Naive thymus-derived CD4-positive, alpha-beta T cell (primary cell): ENCODE measurements around the gene CENPM. TPM values are rescaled to one million over a fixed set of nuclear protein-coding genes. Genes with fewer than 3 reads are reported as not detected.
A peak's percentile ranks its signal among the peaks of the same experiment; 100 is the strongest.

Experiments used
- ATAC-seq: fragments of 150-1000 bp; cut with Tn5 transposase; 2 replicates; pipeline ENCODE4 v1.10.0; 2021; ENCODE audit warnings: mild to moderate bottlenecking, moderate library complexity
- CTCF ChIA-PET: fragments of 350-600 bp; sonication (Branson Sonifier 250); formaldehyde crosslinking; loops from one replicate; lab custom pipeline; 2021; ENCODE audit warnings: antibody characterized with exemption; lab: Charles Lee
- POLR2A ChIA-PET: fragments of 350-600 bp; sonication (Branson Sonifier 250); formaldehyde crosslinking; loops from one replicate; lab custom pipeline; 2021; ENCODE audit warnings: antibody characterized with exemption, inconsistent platforms; lab: Charles Lee
- DNase-seq, 9 donors: peaks; one replicate each; pipeline versions ENCODE4 v3.0.0 to v3.0.0-alpha.2; 2020 to 2022; ENCODE audit warnings: mixed read lengths in 1 of 9
- H3K27ac ChIP-seq: one replicate; pipeline ENCODE4 v1.7.0; 2013; ENCODE audit warnings: mild to moderate bottlenecking, low read depth, low read length, moderate library complexity
- H3K27me3 ChIP-seq, 2 donors: one replicate each; pipeline ENCODE4 v1.7.0; 2013; ENCODE audit warnings: low read length in 2 of 2, mild to moderate bottlenecking in 2 of 2, moderate library complexity in 2 of 2; ENCODE audit not compliant: control insufficient read depth in 2 of 2, insufficient read depth in 2 of 2
- H3K36me3 ChIP-seq, 3 experiments: 1 replicate in 2 of 3; 2 replicates in 1 of 3; pipeline ENCODE4 v1.7.0; 2013; ENCODE audit warnings: low read length in 3 of 3, mild to moderate bottlenecking in 3 of 3, moderate library complexity in 1 of 3; ENCODE audit not compliant: insufficient read depth in 3 of 3, control insufficient read depth in 2 of 3
- H3K4me1 ChIP-seq, 2 donors: one replicate each; pipeline ENCODE4 v1.7.0; 2013; ENCODE audit warnings: low read length in 2 of 2, mild to moderate bottlenecking in 2 of 2, moderate library complexity in 1 of 2; ENCODE audit not compliant: control insufficient read depth in 2 of 2, insufficient read depth in 2 of 2
- H3K4me3 ChIP-seq: 2 replicates; pipeline ENCODE4 v1.7.0; 2013; ENCODE audit warnings: mild to moderate bottlenecking, low read length
- H3K9me3 ChIP-seq, 3 experiments: 1 replicate in 2 of 3; 2 replicates in 1 of 3; pipeline ENCODE4 v1.7.0; 2013; ENCODE audit warnings: low read length in 3 of 3; ENCODE audit not compliant: control insufficient read depth in 2 of 3
- H3K27ac Mint-ChIP-seq, 9 donors: one replicate each; pipeline ENCODE4 v1.8.0; 2020 to 2022; ENCODE audit warnings: mixed read lengths in 9 of 9, mild to moderate bottlenecking in 8 of 9, moderate library complexity in 5 of 9, inconsistent platforms in 2 of 9
- H3K27me3 Mint-ChIP-seq, 5 donors: one replicate each; pipeline ENCODE4 v1.8.0; 2021 to 2022; ENCODE audit warnings: mixed read lengths in 5 of 5, mild to moderate bottlenecking in 1 of 5
- H3K36me3 Mint-ChIP-seq, 5 donors: one replicate each; pipeline ENCODE4 v1.8.0; 2020 to 2022; ENCODE audit warnings: mixed read lengths in 5 of 5, mild to moderate bottlenecking in 3 of 5, inconsistent platforms in 1 of 5
- H3K4me1 Mint-ChIP-seq, 7 donors: one replicate each; pipeline ENCODE4 v1.8.0; 2020 to 2022; ENCODE audit warnings: mixed read lengths in 7 of 7, mild to moderate bottlenecking in 3 of 7, inconsistent platforms in 1 of 7
- H3K4me3 Mint-ChIP-seq, 10 donors: one replicate each; pipeline ENCODE4 v1.8.0; 2020 to 2022; ENCODE audit warnings: mild to moderate bottlenecking in 10 of 10, mixed read lengths in 10 of 10, moderate library complexity in 6 of 10, inconsistent platforms in 2 of 10
- H3K9me3 Mint-ChIP-seq, 11 donors: one replicate each; pipeline ENCODE4 v1.8.0; 2020 to 2022; ENCODE audit warnings: mixed read lengths in 11 of 11, mild to moderate bottlenecking in 4 of 11, inconsistent platforms in 1 of 11, moderate library complexity in 1 of 11
- intact Hi-C, 2 donors: fragments of 100-400 bp; cut with micrococcal nuclease; formaldehyde crosslinking; loops; one replicate each; pipeline ENCODE4 v1.15.1; 2023
- polyA plus RNA-seq, 2 donors: library from polyadenylated mRNA; unstranded; fragments of 300-500 nt; fragmentation: Illumina TruSeq; gene quantifications; one replicate each; pipeline ENCODE4 v1.2.3, GENCODE V29; 2021
- total RNA-seq, 6 experiments: library from RNA in 5 of 6; stranded (reverse) in 5 of 6; gene quantifications; 1 replicate in 5 of 6; 2 replicates in 1 of 6; pipeline ENCODE4 v1.2.3 and lab custom pipeline; 2021 to 2026

The CENPM gene
- total and polyA plus RNA-seq, 7 experiments from 2014 or later = 2.3 to 51.1 (median 8.1) TPM

GRCh38 chr22:41935509-41935908 is 11.4 kb downstream of the CENPM start:
- DNase-seq (no peak), ATAC-seq (no peak)
- Histone ChIP-seq H3K36me3 (no peaks in the 10 kb centered on the region), H3K9me3 (no peaks in the 10 kb centered on the region), H3K27ac (no peak overlapping the region), H3K4me1 (peaks cover 13 to 20% of the 10 kb centered on the region in 2 donors), H3K27me3 (no peaks in the 10 kb centered on the region), H3K4me3 (no peak overlapping the region)
- peaks cover 0 to 9% (median 0%) of the 10 kb centered on the region in 5 donors for H3K36me3 Mint-ChIP-seq
- H3K4me3 Mint-ChIP-seq = no peak overlapping the region
- intact Hi-C loops = no loop called here
- ChIA-PET CTCF (interaction anchor here (0.6 kb wide), 1 partner anchor 238 kb away, joined by 3 read pairs; no protein-coding TSS in a partner anchor), POLR2A (no interaction called here)
- H3K9me3 Mint-ChIP-seq = peaks cover 0 to 9% (median 0%) of the 10 kb centered on the region in 11 donors
- peaks cover 14 to 23% (median 19%) of the 10 kb centered on the region in 7 donors for H3K4me1 Mint-ChIP-seq
- peaks cover 0 to 2% (median 0%) of the 10 kb centered on the region in 5 donors for H3K27me3 Mint-ChIP-seq
- no peak overlapping the region for H3K27ac Mint-ChIP-seq

GRCh38 chr22:41935015-41935351 is 12.0 kb downstream of the CENPM start:
- H3K4me3 Mint-ChIP-seq = no peak overlapping the region

GRCh38 chr22:41934284-41935014 is 12.5 kb downstream of the CENPM start:
- H3K4me3 ChIP-seq = no peak overlapping the region
- Mint-ChIP-seq H3K36me3 (peaks cover 0 to 4% (median 0%) of the 10 kb centered on the region in 5 donors), H3K27me3 (no peaks in the 10 kb centered on the region), H3K27ac (peak overlapping the region in 3 of 9 donors; percentile 25 to 62 (median 60)), H3K4me1 (peaks cover 3 to 12% (median 9%) of the 10 kb centered on the region in 7 donors), H3K4me3 (no peak overlapping the region), H3K9me3 (peaks cover 0 to 3% (median 0%) of the 10 kb centered on the region in 11 donors)
- POLR2A ChIA-PET = no interaction called here
- intact Hi-C loops = no loop called here
- DNase-seq = no peak
- H3K36me3 ChIP-seq = no peaks in the 10 kb centered on the region
- peaks cover 8 to 11% of the 10 kb centered on the region in 2 donors for H3K4me1 ChIP-seq
- no peaks in the 10 kb centered on the region for H3K27me3 ChIP-seq
- H3K27ac ChIP-seq = no peak overlapping the region
- CTCF ChIA-PET = interaction anchor here (0.6 kb wide), 1 partner anchor 67 kb away, joined by 3 read pairs; no protein-coding TSS in a partner anchor
- no peak for ATAC-seq
- H3K9me3 ChIP-seq = no peaks in the 10 kb centered on the region

More at GRCh38 chr22:41935015-41935351, 12.0 kb downstream of the CENPM start:
- H3K27ac ChIP-seq = no peak overlapping the region
- peaks cover 0 to 7% (median 0%) of the 10 kb centered on the region in 5 donors for H3K36me3 Mint-ChIP-seq
- no peak for ATAC-seq
- no peaks in the 10 kb centered on the region for H3K27me3 ChIP-seq
- H3K4me3 ChIP-seq = no peak overlapping the region
- POLR2A ChIA-PET = no interaction called here
- H3K4me1 Mint-ChIP-seq = peaks cover 9 to 17% (median 14%) of the 10 kb centered on the region in 7 donors
- H3K27ac Mint-ChIP-seq = peak overlapping the region in 1 of 9 donors; percentile 25
- peaks cover 9 to 16% of the 10 kb centered on the region in 2 donors for H3K4me1 ChIP-seq
- H3K9me3 ChIP-seq = no peaks in the 10 kb centered on the region
- intact Hi-C loops = no loop called here
- H3K9me3 Mint-ChIP-seq = peaks cover 0 to 7% (median 0%) of the 10 kb centered on the region in 11 donors
- no peaks in the 10 kb centered on the region for H3K36me3 ChIP-seq
- CTCF ChIA-PET = interaction anchor here (0.6 kb wide), 1 partner anchor 238 kb away, joined by 3 read pairs; no protein-coding TSS in a partner anchor
- peaks cover 0 to 2% (median 0%) of the 10 kb centered on the region in 5 donors for H3K27me3 Mint-ChIP-seq
- DNase-seq = no peak

GRCh38 chr22:41933411-41934177 is 13.4 kb downstream of the CENPM start:
- ChIA-PET CTCF (interaction anchor here (0.6 kb wide), 2 partner anchors 43 to 66 kb away, joined by 3 to 4 read pairs; no protein-coding TSS in a partner anchor), POLR2A (no interaction called here)
- no peak overlapping the region for H3K4me3 Mint-ChIP-seq
- Histone ChIP-seq H3K9me3 (no peaks in the 10 kb centered on the region), H3K4me1 (peaks cover 0 to 2% of the 10 kb centered on the region in 2 donors), H3K27ac (no peak overlapping the region), H3K4me3 (no peak overlapping the region), H3K36me3 (no peaks in the 10 kb centered on the region), H3K27me3 (no peaks in the 10 kb centered on the region)
- H3K27ac Mint-ChIP-seq = peak overlapping the region in 1 of 9 donors; percentile 60
- intact Hi-C loops = no loop called here
- no peaks in the 10 kb centered on the region for H3K9me3 Mint-ChIP-seq
- peaks cover 0 to 1% (median 0%) of the 10 kb centered on the region in 5 donors for H3K36me3 Mint-ChIP-seq
- DNase-seq (peak in 1 of 9 donors; percentile 20), ATAC-seq (peak; percentile 17)
- no peaks in the 10 kb centered on the region for H3K27me3 Mint-ChIP-seq
- H3K4me1 Mint-ChIP-seq = peaks cover 0 to 7% (median 3%) of the 10 kb centered on the region in 7 donors

- Histone ChIP-seq H3K27me3 (no peaks in the 10 kb centered on the region), H3K27ac (no peak overlapping the region), H3K4me1 (no peaks in the 10 kb centered on the region), H3K36me3 (no peaks in the 10 kb centered on the region), H3K4me3 (no peak overlapping the region), H3K9me3 (no peaks in the 10 kb centered on the region)
- Mint-ChIP-seq H3K27ac (no peak overlapping the region), H3K4me1 (peaks cover 4 to 14% (median 9%) of the 10 kb centered on the region in 7 donors), H3K9me3 (no peaks in the 10 kb centered on the region), H3K4me3 (no peak overlapping the region), H3K27me3 (peaks cover 0 to 9% (median 0%) of the 10 kb centered on the region in 5 donors), H3K36me3 (peaks cover 0 to 1% (median 0%) of the 10 kb centered on the region in 5 donors)
- DNase-seq (no peak), ATAC-seq (no peak)
- ChIA-PET CTCF (no interaction called here), POLR2A (no interaction called here)
- intact Hi-C loops = no loop called here
These were observed 14.6 kb downstream of the CENPM start for GRCh38 chr22:41932353-41932752.

- ATAC-seq (no peak), DNase-seq (no peak)
- H3K36me3 Mint-ChIP-seq = peaks cover 0 to 1% (median 0%) of the 10 kb centered on the region in 5 donors
- H3K27ac Mint-ChIP-seq = no peak overlapping the region
- Histone ChIP-seq H3K4me1 (no peaks in the 10 kb centered on the region), H3K36me3 (no peaks in the 10 kb centered on the region), H3K9me3 (no peaks in the 10 kb centered on the region), H3K27ac (no peak overlapping the region), H3K4me3 (no peak overlapping the region), H3K27me3 (no peaks in the 10 kb centered on the region)
- intact Hi-C loops = no loop called here
- no peak overlapping the region for H3K4me3 Mint-ChIP-seq
- ChIA-PET POLR2A (interaction anchor here (1.4 kb wide), 1 partner anchor 7 kb away, joined by 4 read pairs; no protein-coding TSS in a partner anchor), CTCF (no interaction called here)
- peaks cover 0 to 1% (median 0%) of the 10 kb centered on the region in 11 donors for H3K9me3 Mint-ChIP-seq
- peaks cover 0 to 14% (median 0%) of the 10 kb centered on the region in 5 donors for H3K27me3 Mint-ChIP-seq
- H3K4me1 Mint-ChIP-seq = peaks cover 4 to 14% (median 9%) of the 10 kb centered on the region in 7 donors
These were observed 15.2 kb downstream of the CENPM start for GRCh38 chr22:41931701-41932269.
